H1 (cell line): ENCODE data around the gene KLHL28. TPM values are rescaled to one million over a fixed set of nuclear protein-coding genes. Genes with fewer than 3 reads are reported as not detected.

ENCODE experiments used
- CTCF ChIA-PET: fragments of 300-600 bp; sonication (Branson Sonifier 250); formaldehyde crosslinking; loops from one replicate; lab custom pipeline; 2021; ENCODE audit not compliant: partially characterized antibody; lab: Charles Lee
- POLR2A ChIA-PET: fragments of 300-600 bp; sonication (Branson Sonifier 250); formaldehyde crosslinking; loops from one replicate; lab custom pipeline; 2021; ENCODE audit warnings: inconsistent platforms; ENCODE audit not compliant: partially characterized antibody; lab: Charles Lee
- DNase-seq, 2 experiments: peaks; one replicate each; pipeline versions ENCODE4 v3.0.0 to v3.0.0-alpha.2; 2010 to 2022; ENCODE audit warnings: low spot score in 2 of 2, low read depth in 1 of 2, mixed read lengths in 1 of 2
- FAIRE-seq: peaks from 2 replicates; lab custom pipeline; 2011; peaks lifted over from hg19 to GRCh38; lab: Jason Lieb, UNC
- H2AFZ ChIP-seq: 2 replicates; pipeline ENCODE4 v1.8.1; 2012; ENCODE audit warnings: low read length, inconsistent platforms
- H2AK5ac ChIP-seq: 2 replicates; pipeline ENCODE4 v1.6.1; 2013; ENCODE audit warnings: low read depth, low read length
- H2BK120ac ChIP-seq: replicated peaks from 2 replicates; pipeline ENCODE3; 2013; ENCODE audit warnings: low read depth, low read length, inconsistent platforms
- H2BK12ac ChIP-seq: 2 replicates; pipeline ENCODE4 v1.6.1; 2013; ENCODE audit warnings: low read depth, low read length
- H2BK15ac ChIP-seq: 2 replicates; pipeline ENCODE4 v1.6.1; 2013; ENCODE audit warnings: low read length
- H2BK20ac ChIP-seq: 2 replicates; pipeline ENCODE4 v1.6.1; 2013; ENCODE audit warnings: low read length
- H2BK5ac ChIP-seq: 2 replicates; pipeline ENCODE4 v1.6.1; 2013; ENCODE audit warnings: low read depth, low read length
- H3K14ac ChIP-seq: 2 replicates; pipeline ENCODE4 v1.6.1; 2013; ENCODE audit warnings: inconsistent platforms; ENCODE audit not compliant: insufficient read length
- H3K18ac ChIP-seq: 2 replicates; pipeline ENCODE4 v1.6.1; 2013; ENCODE audit warnings: low read length; ENCODE audit errors: extremely low read depth
- H3K23ac ChIP-seq: 2 replicates; pipeline ENCODE4 v1.6.1; 2013; ENCODE audit warnings: inconsistent platforms; ENCODE audit not compliant: insufficient read length
- H3K23me2 ChIP-seq: 2 replicates; pipeline ENCODE4 v1.6.1; 2013; ENCODE audit warnings: low read depth, low read length
- H3K27ac ChIP-seq: 2 replicates; pipeline ENCODE4 v1.6.1; 2011; ENCODE audit warnings: low read depth, low read length, inconsistent platforms
- H3K27me3 ChIP-seq, 4 experiments: replicated peaks in 1 of 4; 1 replicate in 1 of 4; 2 replicates in 3 of 4; pipeline versions ENCODE4 v1.6.1 to v1.8.1; 2011 to 2013; ENCODE audit warnings: low read length in 3 of 4, mild to moderate bottlenecking in 3 of 4, inconsistent platforms in 2 of 4, mixed read lengths in 2 of 4, moderate library complexity in 1 of 4; ENCODE audit not compliant: control insufficient read depth in 3 of 4, insufficient read depth in 3 of 4; ENCODE audit errors: extremely low read depth in 1 of 4
- H3K36me3 ChIP-seq, 4 experiments: 2 replicates each; pipeline versions ENCODE4 v1.6.1 to v1.8.1; 2011 to 2013; ENCODE audit warnings: mild to moderate bottlenecking in 4 of 4, low read length in 3 of 4, moderate library complexity in 2 of 4, control low read depth in 1 of 4, inconsistent platforms in 1 of 4; ENCODE audit not compliant: insufficient read depth in 4 of 4, control insufficient read depth in 2 of 4
- H3K4ac ChIP-seq: replicated peaks from 2 replicates; pipeline ENCODE3; 2013; ENCODE audit warnings: low read length, low read depth, mixed read lengths, inconsistent platforms; ENCODE audit not compliant: insufficient read length
- H3K4me1 ChIP-seq, 4 experiments: replicated peaks in 1 of 4; 1 replicate in 1 of 4; 2 replicates in 3 of 4; pipeline versions ENCODE4 v1.6.1 to v1.8.1; 2011 to 2013; ENCODE audit warnings: low read length in 3 of 4, inconsistent platforms in 2 of 4, mixed read lengths in 1 of 4; ENCODE audit not compliant: insufficient read depth in 4 of 4, control insufficient read depth in 3 of 4
- H3K4me2 ChIP-seq, 2 experiments: 2 replicates each; pipeline versions ENCODE4 v1.6.1 to v1.8.1; 2011 to 2013; ENCODE audit warnings: low read depth in 2 of 2, low read length in 2 of 2, control low read depth in 1 of 2, inconsistent platforms in 1 of 2, mild to moderate bottlenecking in 1 of 2; ENCODE audit not compliant: insufficient read depth in 1 of 2
- H3K4me3 ChIP-seq, 4 experiments: fragments of 200-600, 300-600 bp in 1 of 4; sonication (generic), shearing (Covaris generic), sonication (Bioruptor Twin) in 1 of 4; 2 replicates each; pipeline versions ENCODE4 v1.5.1 to v1.8.1; 2011 to 2016; ENCODE audit warnings: low read length in 4 of 4, low read depth in 3 of 4, control low read depth in 2 of 4, inconsistent platforms in 2 of 4, mild to moderate bottlenecking in 2 of 4, mixed read lengths in 1 of 4, moderate library complexity in 1 of 4; ENCODE audit not compliant: insufficient read depth in 2 of 4; ENCODE audit errors: extremely low read depth in 1 of 4
- H3K56ac ChIP-seq: replicated peaks from 2 replicates; pipeline ENCODE3; 2013; ENCODE audit warnings: low read depth, mild to moderate bottlenecking, mixed read lengths, low read length, inconsistent platforms; ENCODE audit not compliant: insufficient read length
- H3K79me1 ChIP-seq: 2 replicates; pipeline ENCODE4 v1.6.1; 2013; ENCODE audit warnings: low read depth, low read length, control low read depth
- H3K79me2 ChIP-seq, 2 experiments: 2 replicates each; pipeline versions ENCODE4 v1.6.1 to v1.8.1; 2012 to 2013; ENCODE audit warnings: low read length in 2 of 2, mild to moderate bottlenecking in 2 of 2, inconsistent platforms in 1 of 2; ENCODE audit not compliant: insufficient read depth in 2 of 2, control insufficient read depth in 1 of 2
- H3K9ac ChIP-seq, 4 experiments: replicated peaks in 1 of 4; 1 replicate in 1 of 4; 2 replicates in 3 of 4; pipeline versions ENCODE4 v1.6.1 to v1.8.1; 2011 to 2013; ENCODE audit warnings: low read depth in 3 of 4, low read length in 3 of 4, control low read depth in 2 of 4, mild to moderate bottlenecking in 2 of 4, moderate library complexity in 2 of 4, inconsistent platforms in 1 of 4; ENCODE audit errors: extremely low read depth in 1 of 4
- H3K9me3 ChIP-seq, 2 experiments: 2 replicates each; pipeline versions ENCODE4 v1.6.1 to v1.8.1; 2012 to 2013; ENCODE audit warnings: mild to moderate bottlenecking in 2 of 2, moderate library complexity in 2 of 2, control low read depth in 1 of 2, inconsistent platforms in 1 of 2, low read depth in 1 of 2, low read length in 1 of 2, mixed read lengths in 1 of 2; ENCODE audit not compliant: insufficient read depth in 2 of 2
- H4K20me1 ChIP-seq, 2 experiments: replicated peaks in 1 of 2; 2 replicates each; pipeline versions ENCODE3 to v1.8.1; 2011 to 2013; ENCODE audit warnings: inconsistent platforms in 2 of 2, low read length in 2 of 2, mild to moderate bottlenecking in 1 of 2; ENCODE audit not compliant: insufficient read depth in 2 of 2, control insufficient read depth in 1 of 2
- H4K5ac ChIP-seq: 2 replicates; pipeline ENCODE4 v1.6.1; 2013; ENCODE audit warnings: low read length, low read depth, mixed read lengths, inconsistent platforms; ENCODE audit not compliant: insufficient read length
- H4K8ac ChIP-seq: 2 replicates; pipeline ENCODE4 v1.8.0; 2013; ENCODE audit warnings: mild to moderate bottlenecking, moderate library complexity, low read length, inconsistent platforms; ENCODE audit not compliant: insufficient read depth; ENCODE audit errors: extremely low read depth
- H4K91ac ChIP-seq: replicated peaks from 2 replicates; pipeline ENCODE3; 2013; ENCODE audit warnings: low read length, mixed read lengths, inconsistent platforms; ENCODE audit not compliant: insufficient read length
- BACH1 ChIP-seq: IDR thresholded peaks from 2 replicates; pipeline ENCODE4 v1.6.1; 2012; ENCODE audit warnings: low read length, improper control_type of control experiment
- EGR1 ChIP-seq: IDR thresholded peaks from 2 replicates; pipeline ENCODE4 v1.6.1; 2011; ENCODE audit warnings: low read depth, low read length, borderline replicate concordance
- POLR2AphosphoS5 ChIP-seq: IDR thresholded peaks from 2 replicates; pipeline ENCODE4 v1.6.1; 2011; ENCODE audit warnings: low read depth, low read length
- RAD21 ChIP-seq, 2 experiments: IDR thresholded peaks in 1 of 2; conservative IDR thresholded peaks in 1 of 2; 2 replicates each; pipeline ENCODE4 v1.6.1; 2011; ENCODE audit warnings: low read depth in 2 of 2, low read length in 2 of 2, improper control_type of control experiment in 1 of 2, inconsistent platforms in 1 of 2, mild to moderate bottlenecking in 1 of 2, moderate library complexity in 1 of 2
- SIN3A ChIP-seq, 2 experiments: IDR thresholded peaks in 1 of 2; conservative IDR thresholded peaks in 1 of 2; 2 replicates each; pipeline ENCODE4 v1.6.1; 2011 to 2012; ENCODE audit warnings: low read length in 2 of 2, improper control_type of control experiment in 1 of 2, low read depth in 1 of 2, mild to moderate bottlenecking in 1 of 2
- SIX5 ChIP-seq: IDR thresholded peaks from 2 replicates; pipeline ENCODE4 v1.6.1; 2011; ENCODE audit warnings: mild to moderate bottlenecking, low read depth, low read length
- SP1 ChIP-seq: IDR thresholded peaks from 2 replicates; pipeline ENCODE4 v1.6.1; 2011; ENCODE audit warnings: low read depth, low read length
- SP4 ChIP-seq: IDR thresholded peaks from 2 replicates; pipeline ENCODE4 v1.6.1; 2012; ENCODE audit warnings: low read length, inconsistent platforms
- TAF1 ChIP-seq: IDR thresholded peaks from 2 replicates; pipeline ENCODE4 v1.6.1; 2011; ENCODE audit warnings: mild to moderate bottlenecking, low read depth, low read length
- polyA plus RNA-seq, 7 experiments: library from polyadenylated mRNA; depleted of rRNA in 3 of 7; stranded (reverse) in 5 of 7; unstranded in 2 of 7; fragments of >200 nt in 5 of 7; fragments of 200-250 nt in 2 of 7; gene quantifications; 1 replicate in 5 of 7; 2 replicates in 1 of 7; 4 replicates in 1 of 7; pipeline versions ENCODE4 v1.2.1 to v1.2.3, GENCODE V29; 2011 to 2013; ENCODE audit warnings: missing spikeins in 2 of 7, mixed read lengths in 2 of 7
- total RNA-seq: library from RNA; stranded (reverse); fragmentation: NEBNext Ultra II Directional; extraction: Animal tissue kit (Norgen Biotek cat#: 25700); gene quantifications from 2 replicates; pipeline ENCODE4 v1.2.1, GENCODE V29; 2021
- TF ChIP-seq, protein P1 (sequence below): IDR thresholded peaks from 2 replicates; pipeline ENCODE4 v1.6.1; 2012; ENCODE audit warnings: inconsistent platforms
- TF ChIP-seq, protein P2 (sequence below), 3 experiments: IDR thresholded peaks; 1 replicate in 2 of 3; 2 replicates in 1 of 3; pipeline versions ENCODE4 v1.5.1 to v1.6.1; 2011; ENCODE audit warnings: low read length in 3 of 3, mild to moderate bottlenecking in 3 of 3, inconsistent platforms in 2 of 3, low read depth in 1 of 3, moderate library complexity in 1 of 3; ENCODE audit not compliant: insufficient read depth in 1 of 3; ENCODE audit errors: control extremely low read depth in 1 of 3

KLHL28 gene
- total and polyA plus RNA-seq, 2 of the 8 experiments (the other 6 are each of a cell fraction or from before 2014, with no cell fraction given): 3.3 to 10.5 TPM

DNA sequence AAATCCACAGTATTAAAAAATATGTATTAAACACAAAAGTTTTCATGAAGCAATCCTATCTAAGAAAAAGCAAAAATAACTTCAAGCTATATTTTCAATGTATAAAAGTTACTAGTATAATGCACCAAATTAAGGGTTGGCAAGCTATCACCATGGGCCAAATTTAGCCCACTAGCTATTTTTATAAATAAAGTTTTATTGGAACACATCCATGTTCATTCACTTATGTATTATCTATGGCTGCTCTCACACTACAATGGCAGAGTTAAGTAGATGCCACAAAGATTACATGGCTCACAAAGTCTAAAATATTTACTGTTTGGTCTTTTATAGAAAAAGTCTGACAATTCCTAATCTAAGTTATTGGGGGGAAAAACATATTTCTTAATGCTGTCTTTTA is 17.6 kb downstream of the KLHL28 start:
- Histone ChIP-seq H3K79me1 (no peaks in the 10 kb centered on the region), H3K79me2 (no peaks in the 10 kb centered on the region), H2AK5ac (no peak overlapping the region), H4K5ac (no peak overlapping the region), H3K23me2 (no peaks in the 10 kb centered on the region; the same call in 1 of the 2 replicates), H3K18ac (no peak overlapping the region), H3K4ac (no peak overlapping the region), H3K23ac (no peak overlapping the region), H4K20me1 (no peaks in the 10 kb centered on the region), H3K4me2 (no peak overlapping the region), H3K9me3 (0 out of 4 replicates have a peak, but pooled peaks cover 0 to 5% of the 10 kb centered on the region in 2 experiments), H2BK12ac (no peak overlapping the region), H2BK120ac (no peak overlapping the region), H3K56ac (no peak overlapping the region), H3K27me3 (no peaks in the 10 kb centered on the region), H4K8ac (no peak overlapping the region), H2BK5ac (no peak overlapping the region), H4K91ac (no peak overlapping the region), H2AFZ (no peak overlapping the region), H2BK15ac (no peak overlapping the region), H3K4me3 (no peak overlapping the region), H2BK20ac (no peak overlapping the region), H3K36me3 (peaks cover 0 to 12% (median 5%) of the 10 kb centered on the region in 4 experiments; a peak in 5 of 8 replicates), H3K4me1 (no peaks in the 10 kb centered on the region), H3K14ac (no peak overlapping the region), H3K9ac (no peak overlapping the region), H3K27ac (no peak overlapping the region)
- POLR2A ChIA-PET: no interaction called here
- TF ChIP-seq SP4 (no peak), TAF1 (no peak), RAD21 (IDR thresholded peaks at IDR 0.05 in 1 of 2, conservative IDR thresholded peaks at IDR 0.05 in 1 of 2; ENCODE audit: low read depth in 2 of 2, low read length in 2 of 2) (no peak), SIX5 (no peak), SP1 (no peak), BACH1 (no peak), SIN3A (conservative IDR thresholded peaks at IDR 0.05 in 1 of 2, IDR thresholded peaks at IDR 0.05 in 1 of 2; ENCODE audit: low read depth in 1 of 2, low read length in 2 of 2) (no peak), EGR1 (no peak), POLR2AphosphoS5 (no peak)
- TF ChIP-seq, protein P1, sequence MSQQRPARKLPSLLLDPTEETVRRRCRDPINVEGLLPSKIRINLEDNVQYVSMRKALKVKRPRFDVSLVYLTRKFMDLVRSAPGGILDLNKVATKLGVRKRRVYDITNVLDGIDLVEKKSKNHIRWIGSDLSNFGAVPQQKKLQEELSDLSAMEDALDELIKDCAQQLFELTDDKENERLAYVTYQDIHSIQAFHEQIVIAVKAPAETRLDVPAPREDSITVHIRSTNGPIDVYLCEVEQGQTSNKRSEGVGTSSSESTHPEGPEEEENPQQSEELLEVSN: no peak
- TF ChIP-seq, protein P2, sequence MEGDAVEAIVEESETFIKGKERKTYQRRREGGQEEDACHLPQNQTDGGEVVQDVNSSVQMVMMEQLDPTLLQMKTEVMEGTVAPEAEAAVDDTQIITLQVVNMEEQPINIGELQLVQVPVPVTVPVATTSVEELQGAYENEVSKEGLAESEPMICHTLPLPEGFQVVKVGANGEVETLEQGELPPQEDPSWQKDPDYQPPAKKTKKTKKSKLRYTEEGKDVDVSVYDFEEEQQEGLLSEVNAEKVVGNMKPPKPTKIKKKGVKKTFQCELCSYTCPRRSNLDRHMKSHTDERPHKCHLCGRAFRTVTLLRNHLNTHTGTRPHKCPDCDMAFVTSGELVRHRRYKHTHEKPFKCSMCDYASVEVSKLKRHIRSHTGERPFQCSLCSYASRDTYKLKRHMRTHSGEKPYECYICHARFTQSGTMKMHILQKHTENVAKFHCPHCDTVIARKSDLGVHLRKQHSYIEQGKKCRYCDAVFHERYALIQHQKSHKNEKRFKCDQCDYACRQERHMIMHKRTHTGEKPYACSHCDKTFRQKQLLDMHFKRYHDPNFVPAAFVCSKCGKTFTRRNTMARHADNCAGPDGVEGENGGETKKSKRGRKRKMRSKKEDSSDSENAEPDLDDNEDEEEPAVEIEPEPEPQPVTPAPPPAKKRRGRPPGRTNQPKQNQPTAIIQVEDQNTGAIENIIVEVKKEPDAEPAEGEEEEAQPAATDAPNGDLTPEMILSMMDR (IDR thresholded peaks at IDR 0.05; ENCODE audit: control extremely low read depth in 1 of 3, insufficient read depth in 1 of 3, low read depth in 1 of 3, low read length in 3 of 3): no peak
- no peak for DNase-seq
- CTCF ChIA-PET: interaction anchor here (1.5 kb wide), 1 partner anchor 31 kb away, joined by 4 read pairs; no protein-coding TSS in a partner anchor
- no peak for FAIRE-seq
